ENCODE data around the gene TAGLN3. TPM values are rescaled to one million over a fixed set of nuclear protein-coding genes. Genes with fewer than 3 reads are reported as not detected.

TAGLN3 gene
- total and polyA plus RNA-seq, 2 of the 13 experiments (the other 11 are each of a cell fraction or from before 2014, with no cell fraction given): 0.51 to 0.91 TPM

DNA sequence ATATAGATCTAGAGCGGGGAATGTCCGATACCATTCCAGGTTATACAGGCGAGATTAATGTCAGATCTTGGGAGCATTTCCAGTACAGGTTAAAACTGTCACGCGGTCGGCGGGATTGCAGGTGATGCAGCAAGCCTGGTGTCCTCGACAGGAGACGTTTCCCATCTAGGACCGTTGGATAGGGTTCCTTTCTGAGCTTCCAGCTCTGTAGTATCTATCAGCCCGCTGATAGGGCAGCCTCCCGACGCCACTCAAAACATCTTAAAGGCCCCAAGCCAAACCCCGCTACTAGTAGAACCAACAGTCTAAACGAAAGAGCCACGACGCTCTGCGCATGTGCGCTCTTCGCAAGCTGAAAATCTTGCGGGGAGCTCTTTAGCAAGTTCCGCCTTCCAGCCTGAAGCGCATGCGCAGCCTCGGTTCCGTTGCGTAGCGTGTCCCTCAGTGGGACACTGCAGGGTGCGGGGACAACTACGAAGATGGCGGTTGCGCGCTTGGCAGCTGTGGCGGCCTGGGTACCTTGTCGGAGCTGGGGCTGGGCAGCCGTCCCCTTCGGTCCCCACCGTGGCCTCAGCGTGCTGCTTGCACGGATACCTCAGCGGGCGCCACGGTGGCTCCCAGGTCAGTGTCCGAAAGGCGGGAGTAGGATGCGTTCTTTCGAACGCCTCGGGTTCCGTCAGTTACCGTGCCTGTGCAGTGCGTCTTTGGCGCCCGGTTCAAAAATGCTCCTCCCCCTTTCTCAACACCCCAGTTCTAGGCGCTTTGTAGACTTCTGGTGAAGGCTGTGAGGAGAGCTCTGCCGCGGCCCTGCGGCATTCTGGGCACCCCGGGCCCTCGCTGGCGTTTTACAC lies 19.9 kb upstream of the TAGLN3 start, which contains the start of gene ABHD10 (continued):
- TF ChIP-seq, protein P1, sequence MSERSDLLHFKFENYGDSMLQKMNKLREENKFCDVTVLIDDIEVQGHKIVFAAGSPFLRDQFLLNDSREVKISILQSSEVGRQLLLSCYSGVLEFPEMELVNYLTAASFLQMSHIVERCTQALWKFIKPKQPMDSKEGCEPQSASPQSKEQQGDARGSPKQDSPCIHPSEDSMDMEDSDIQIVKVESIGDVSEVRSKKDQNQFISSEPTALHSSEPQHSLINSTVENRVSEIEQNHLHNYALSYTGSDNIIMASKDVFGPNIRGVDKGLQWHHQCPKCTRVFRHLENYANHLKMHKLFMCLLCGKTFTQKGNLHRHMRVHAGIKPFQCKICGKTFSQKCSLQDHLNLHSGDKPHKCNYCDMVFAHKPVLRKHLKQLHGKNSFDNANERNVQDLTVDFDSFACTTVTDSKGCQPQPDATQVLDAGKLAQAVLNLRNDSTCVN (CRISPR knock-in tag; IDR thresholded peaks at IDR 0.05; ENCODE audit: borderline replicate concordance): 0 out of 2 replicates have a peak, but pooled peaks have one; percentile 20
- TF ChIP-seq SALL2 (CRISPR knock-in tag; IDR thresholded peaks at IDR 0.05) (no peak), MYNN (CRISPR knock-in tag; IDR thresholded peaks at IDR 0.05; ENCODE audit: low read depth) (peak; percentile 73; the same call in 1 of the 2 replicates), ZNF737 (CRISPR knock-in tag; IDR thresholded peaks at IDR 0.05; ENCODE audit: borderline replicate concordance) (no peak), RFX5 (IDR thresholded peaks at IDR 0.05; ENCODE audit: low read depth, low read length) (peak; percentile 37; the same call in 1 of the 2 replicates), ZNF75D (CRISPR knock-in tag; IDR thresholded peaks at IDR 0.05; ENCODE audit: borderline replicate concordance) (no peak), SIX1 (CRISPR knock-in tag; IDR thresholded peaks at IDR 0.05; ENCODE audit: borderline replicate concordance) (no peak), AKAP8 (CRISPR knock-in tag; IDR thresholded peaks at IDR 0.05) (no peak), GATAD1 (CRISPR knock-in tag; IDR thresholded peaks at IDR 0.05) (peak; percentile 84), ZNF564 (CRISPR knock-in tag; IDR thresholded peaks at IDR 0.05) (peak; percentile 60; the same call in 1 of the 2 replicates), ISL2 (CRISPR knock-in tag; IDR thresholded peaks at IDR 0.05) (peak; percentile 58; the same call in 1 of the 2 replicates), ZNF816 (CRISPR knock-in tag; IDR thresholded peaks at IDR 0.05; ENCODE audit: borderline replicate concordance) (no peak; the same call in 1 of the 2 replicates), ZKSCAN5 (CRISPR knock-in tag; IDR thresholded peaks at IDR 0.05) (no peak), ZNF550 (CRISPR knock-in tag; IDR thresholded peaks at IDR 0.05; ENCODE audit: borderline replicate concordance) (peak; percentile 93; the same call in 1 of the 2 replicates), MIER2 (CRISPR knock-in tag; IDR thresholded peaks at IDR 0.05) (peak; percentile 52; the same call in 1 of the 2 replicates), TOE1 (CRISPR knock-in tag; IDR thresholded peaks at IDR 0.05) (no peak; the same call in 1 of the 2 replicates), ZNF207 (IDR thresholded peaks at IDR 0.05; ENCODE audit: borderline replicate concordance) (no peak)
- TF ChIP-seq, protein P2, sequence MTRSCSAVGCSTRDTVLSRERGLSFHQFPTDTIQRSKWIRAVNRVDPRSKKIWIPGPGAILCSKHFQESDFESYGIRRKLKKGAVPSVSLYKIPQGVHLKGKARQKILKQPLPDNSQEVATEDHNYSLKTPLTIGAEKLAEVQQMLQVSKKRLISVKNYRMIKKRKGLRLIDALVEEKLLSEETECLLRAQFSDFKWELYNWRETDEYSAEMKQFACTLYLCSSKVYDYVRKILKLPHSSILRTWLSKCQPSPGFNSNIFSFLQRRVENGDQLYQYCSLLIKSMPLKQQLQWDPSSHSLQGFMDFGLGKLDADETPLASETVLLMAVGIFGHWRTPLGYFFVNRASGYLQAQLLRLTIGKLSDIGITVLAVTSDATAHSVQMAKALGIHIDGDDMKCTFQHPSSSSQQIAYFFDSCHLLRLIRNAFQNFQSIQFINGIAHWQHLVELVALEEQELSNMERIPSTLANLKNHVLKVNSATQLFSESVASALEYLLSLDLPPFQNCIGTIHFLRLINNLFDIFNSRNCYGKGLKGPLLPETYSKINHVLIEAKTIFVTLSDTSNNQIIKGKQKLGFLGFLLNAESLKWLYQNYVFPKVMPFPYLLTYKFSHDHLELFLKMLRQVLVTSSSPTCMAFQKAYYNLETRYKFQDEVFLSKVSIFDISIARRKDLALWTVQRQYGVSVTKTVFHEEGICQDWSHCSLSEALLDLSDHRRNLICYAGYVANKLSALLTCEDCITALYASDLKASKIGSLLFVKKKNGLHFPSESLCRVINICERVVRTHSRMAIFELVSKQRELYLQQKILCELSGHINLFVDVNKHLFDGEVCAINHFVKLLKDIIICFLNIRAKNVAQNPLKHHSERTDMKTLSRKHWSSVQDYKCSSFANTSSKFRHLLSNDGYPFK (CRISPR knock-in tag; IDR thresholded peaks at IDR 0.05; ENCODE audit: borderline replicate concordance): peak; percentile 81
- TF ChIP-seq, protein P3, sequence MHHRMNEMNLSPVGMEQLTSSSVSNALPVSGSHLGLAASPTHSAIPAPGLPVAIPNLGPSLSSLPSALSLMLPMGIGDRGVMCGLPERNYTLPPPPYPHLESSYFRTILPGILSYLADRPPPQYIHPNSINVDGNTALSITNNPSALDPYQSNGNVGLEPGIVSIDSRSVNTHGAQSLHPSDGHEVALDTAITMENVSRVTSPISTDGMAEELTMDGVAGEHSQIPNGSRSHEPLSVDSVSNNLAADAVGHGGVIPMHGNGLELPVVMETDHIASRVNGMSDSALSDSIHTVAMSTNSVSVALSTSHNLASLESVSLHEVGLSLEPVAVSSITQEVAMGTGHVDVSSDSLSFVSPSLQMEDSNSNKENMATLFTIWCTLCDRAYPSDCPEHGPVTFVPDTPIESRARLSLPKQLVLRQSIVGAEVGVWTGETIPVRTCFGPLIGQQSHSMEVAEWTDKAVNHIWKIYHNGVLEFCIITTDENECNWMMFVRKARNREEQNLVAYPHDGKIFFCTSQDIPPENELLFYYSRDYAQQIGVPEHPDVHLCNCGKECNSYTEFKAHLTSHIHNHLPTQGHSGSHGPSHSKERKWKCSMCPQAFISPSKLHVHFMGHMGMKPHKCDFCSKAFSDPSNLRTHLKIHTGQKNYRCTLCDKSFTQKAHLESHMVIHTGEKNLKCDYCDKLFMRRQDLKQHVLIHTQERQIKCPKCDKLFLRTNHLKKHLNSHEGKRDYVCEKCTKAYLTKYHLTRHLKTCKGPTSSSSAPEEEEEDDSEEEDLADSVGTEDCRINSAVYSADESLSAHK (CRISPR knock-in tag; IDR thresholded peaks at IDR 0.05; ENCODE audit: borderline replicate concordance): no peak
- TF ChIP-seq, protein P4, sequence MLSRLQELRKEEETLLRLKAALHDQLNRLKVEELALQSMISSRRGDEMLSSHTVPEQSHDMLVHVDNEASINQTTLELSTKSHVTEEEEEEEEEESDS (CRISPR knock-in tag; IDR thresholded peaks at IDR 0.05; ENCODE audit: borderline replicate concordance): no peak
- TF ChIP-seq, protein P5, sequence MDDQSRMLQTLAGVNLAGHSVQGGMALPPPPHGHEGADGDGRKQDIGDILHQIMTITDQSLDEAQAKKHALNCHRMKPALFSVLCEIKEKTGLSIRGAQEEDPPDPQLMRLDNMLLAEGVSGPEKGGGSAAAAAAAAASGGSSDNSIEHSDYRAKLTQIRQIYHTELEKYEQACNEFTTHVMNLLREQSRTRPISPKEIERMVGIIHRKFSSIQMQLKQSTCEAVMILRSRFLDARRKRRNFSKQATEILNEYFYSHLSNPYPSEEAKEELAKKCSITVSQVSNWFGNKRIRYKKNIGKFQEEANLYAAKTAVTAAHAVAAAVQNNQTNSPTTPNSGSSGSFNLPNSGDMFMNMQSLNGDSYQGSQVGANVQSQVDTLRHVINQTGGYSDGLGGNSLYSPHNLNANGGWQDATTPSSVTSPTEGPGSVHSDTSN (CRISPR knock-in tag; IDR thresholded peaks at IDR 0.05; ENCODE audit: borderline replicate concordance): no peak
